ENCODE data around the gene SEC63.
"Not testable (repeated sequence)": the region's sequence is repeated elsewhere in the genome, so short reads cannot be mapped to it uniquely, and the experiment has no call there.

Gene SEC63

GRCh38 chr6:107972413-107973096 is 14.5 kb upstream of the SEC63 start:
- DNase-seq: no peak

- DNase-seq: no peak
These were observed 13.2 kb upstream of the SEC63 start for GRCh38 chr6:107971181-107971580.

DNA sequence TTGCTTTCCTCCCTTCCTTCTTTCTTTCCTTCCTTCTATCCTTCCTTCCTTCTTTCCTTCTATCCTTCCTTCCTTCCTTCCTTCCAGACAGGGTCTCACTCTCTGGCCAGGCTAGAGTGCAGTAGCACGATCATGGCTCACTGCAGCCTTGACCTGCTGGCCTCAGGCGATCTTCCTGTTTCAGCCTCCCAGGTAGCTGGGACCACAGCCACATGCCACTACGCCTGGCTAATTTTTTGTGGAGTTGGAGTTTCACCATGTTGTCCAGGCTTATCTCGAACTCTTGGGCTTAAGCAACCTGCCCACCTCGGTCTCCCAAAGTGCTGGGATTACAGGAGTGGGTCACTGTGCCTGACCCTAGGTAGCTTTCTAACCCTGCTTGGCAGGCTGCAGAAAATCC is 12.2 kb upstream of the SEC63 start:
- no peak for DNase-seq

DNA sequence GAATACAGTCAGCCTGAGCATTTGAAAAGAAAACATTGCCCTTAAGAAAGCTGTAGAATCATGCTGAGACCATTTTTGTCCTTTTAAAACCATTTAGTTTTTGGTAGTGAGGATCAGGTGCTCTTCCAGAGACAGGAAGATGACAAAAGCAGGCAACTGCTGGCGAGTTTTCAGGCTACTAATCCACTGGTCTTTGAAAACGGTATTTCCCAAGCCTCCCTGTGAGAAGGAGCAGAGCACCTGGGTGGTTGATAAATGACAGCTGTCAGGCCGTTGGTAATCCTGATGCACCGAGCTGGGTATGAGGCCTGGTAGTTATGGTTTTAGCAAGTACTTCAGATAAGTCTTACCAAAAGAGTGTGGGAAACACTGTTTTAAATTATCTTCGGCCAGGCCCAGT is 10.1 kb upstream of the SEC63 start:
- no peak for DNase-seq

DNA sequence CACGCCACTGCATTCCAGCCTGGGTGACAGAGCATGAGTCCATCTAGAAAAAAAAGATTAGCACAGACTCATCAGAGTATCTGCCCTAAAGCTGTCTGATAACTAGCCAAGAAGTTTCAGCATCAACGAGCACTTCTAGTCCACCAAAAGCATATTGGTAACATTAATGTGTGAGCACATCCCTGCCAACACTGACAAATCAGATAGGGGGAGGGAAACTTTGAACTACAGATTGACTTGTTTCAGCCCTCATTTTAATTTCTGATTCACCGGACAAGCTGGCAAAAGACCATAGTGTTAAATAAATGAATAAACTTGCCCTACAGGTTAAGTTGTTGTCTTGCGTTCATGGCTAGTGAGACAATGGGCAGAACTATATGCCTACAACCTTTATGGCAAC is 7.7 kb upstream of the SEC63 start:
- no peak for DNase-seq

- no peak for DNase-seq
These were observed 4.7 kb upstream of the SEC63 start for GRCh38 chr6:107962723-107963122.

DNA sequence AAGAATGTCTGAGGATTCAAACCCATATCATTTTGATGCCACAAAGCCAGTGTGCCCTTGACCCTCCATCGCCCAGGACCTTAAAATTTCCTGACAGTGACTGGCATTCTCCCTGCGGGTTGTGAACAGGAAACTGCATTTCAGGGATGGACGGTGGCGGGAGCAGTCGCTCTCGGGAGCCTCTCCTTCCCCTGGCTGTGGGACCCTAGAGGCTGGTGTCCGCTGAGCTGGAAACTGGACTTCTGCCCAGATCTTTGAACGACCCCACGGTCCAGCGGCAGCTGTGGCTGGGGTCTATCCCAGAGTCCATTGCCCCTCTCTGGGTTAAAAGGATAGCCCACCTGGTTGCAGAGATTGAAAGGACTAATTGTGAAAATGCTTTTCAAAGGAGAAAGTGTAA is 1.4 kb upstream of the SEC63 start:
- no peak for DNase-seq

- DNase-seq: not testable (repeated sequence)
These were observed 818 bp upstream of the SEC63 start for GRCh38 chr6:107958689-107959362.

DNA sequence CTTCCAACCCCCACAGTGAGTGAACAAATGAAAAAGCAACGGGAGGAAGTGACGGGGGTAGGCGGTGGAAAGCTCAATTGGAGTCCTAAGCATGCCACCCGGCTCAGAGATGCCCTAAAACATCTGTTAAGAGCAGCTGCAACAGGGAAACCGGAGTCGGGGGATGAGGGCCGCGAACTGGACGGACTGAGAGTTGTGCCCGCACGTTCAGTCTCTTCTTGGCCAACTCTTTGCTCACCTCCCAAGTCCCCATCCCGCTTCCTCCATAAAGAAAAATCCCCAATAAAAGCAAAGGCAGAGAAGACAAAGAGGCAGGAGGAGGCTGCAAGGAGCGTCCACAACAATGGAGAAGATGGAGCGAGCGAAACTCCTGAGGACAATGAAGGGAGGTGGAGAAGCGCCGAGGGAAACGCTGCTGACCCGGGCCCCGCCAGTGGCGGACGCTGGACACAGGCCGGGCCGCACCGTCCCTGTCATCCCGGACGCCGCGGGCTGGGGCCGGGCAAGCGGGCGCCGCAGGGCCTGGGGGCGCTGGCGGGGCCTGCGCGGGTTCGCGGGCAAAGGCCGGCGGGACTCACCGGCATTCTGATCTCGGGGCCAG is 600 bp downstream of the SEC63 start:
- DNase-seq: no peak

GRCh38 chr6:107956586-107957307 is 1.3 kb downstream of the SEC63 start:
- no peak for DNase-seq

- DNase-seq: no peak
These were observed 1.8 kb downstream of the SEC63 start for GRCh38 chr6:107956181-107956580.

DNA sequence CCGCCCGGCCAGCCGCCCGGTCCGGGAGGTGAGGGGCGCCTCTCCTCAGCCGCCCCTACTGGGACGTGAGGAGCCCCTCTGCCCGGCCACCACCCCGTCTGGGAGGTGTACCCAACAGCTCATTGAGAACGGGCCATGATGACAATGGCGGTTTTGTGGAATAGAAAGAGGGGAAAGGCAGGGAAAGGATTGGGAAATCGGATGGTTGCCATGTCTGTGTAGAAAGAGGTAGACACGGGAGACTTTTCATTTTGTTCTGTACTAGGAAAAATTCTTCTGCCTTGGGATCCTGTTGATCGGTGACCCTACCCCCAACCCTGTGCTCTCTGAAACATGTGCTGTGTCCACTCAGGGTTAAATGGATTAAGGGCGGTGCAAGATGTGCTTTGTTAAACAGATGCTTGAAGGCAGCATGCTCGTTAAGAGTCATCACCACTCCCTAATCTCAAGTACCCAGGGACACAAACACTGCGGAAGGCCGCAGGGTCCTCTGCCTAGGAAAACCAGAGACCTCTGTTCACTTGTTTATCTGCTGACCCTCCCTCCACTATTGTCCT is 4.1 kb downstream of the SEC63 start:
- not testable (repeated sequence) for DNase-seq

- no peak for DNase-seq
These were observed 14.2 kb downstream of the SEC63 start for GRCh38 chr6:107943626-107944439.

DNA sequence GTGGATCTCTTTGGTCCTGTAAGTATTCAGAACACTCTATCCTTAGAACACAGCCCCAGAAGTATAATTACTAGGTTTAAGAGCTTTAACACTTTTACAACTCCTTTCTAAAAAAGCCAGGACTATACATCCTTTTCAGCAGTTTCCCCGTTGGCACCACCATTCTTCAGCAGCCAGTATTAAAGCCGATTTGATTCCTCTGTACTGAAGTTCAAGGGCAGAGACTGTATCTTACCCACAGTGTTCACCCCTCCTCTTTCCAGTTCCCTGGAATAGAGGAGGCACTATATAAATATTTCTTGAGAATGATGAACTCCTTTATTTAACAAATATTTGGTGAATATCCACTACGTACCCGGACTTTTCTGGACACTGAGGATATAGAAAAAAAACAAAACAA is 15.9 kb downstream of the SEC63 start:
- DNase-seq: no peak

- no peak for DNase-seq
These were observed 16.4 kb downstream of the SEC63 start for GRCh38 chr6:107941627-107942026.

DNA sequence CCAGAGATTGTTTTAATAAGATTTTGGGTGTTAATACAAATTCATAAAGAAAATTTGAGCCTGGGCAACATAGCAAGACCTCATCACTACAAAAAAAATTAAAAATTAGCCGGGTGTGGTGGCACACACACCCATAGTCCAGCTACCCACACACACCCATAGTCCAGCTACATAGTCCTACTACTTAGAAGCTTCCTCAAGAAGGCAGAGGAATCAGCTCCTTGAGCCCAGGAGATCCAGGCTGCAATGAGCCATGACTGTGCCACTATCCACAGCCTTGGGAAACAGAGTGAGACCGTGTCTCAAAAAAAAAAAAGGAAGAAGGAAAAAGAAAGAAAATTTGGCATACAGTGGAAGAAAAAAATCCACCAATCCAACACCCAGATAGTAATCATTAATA is 16.8 kb downstream of the SEC63 start:
- no peak for DNase-seq

DNA sequence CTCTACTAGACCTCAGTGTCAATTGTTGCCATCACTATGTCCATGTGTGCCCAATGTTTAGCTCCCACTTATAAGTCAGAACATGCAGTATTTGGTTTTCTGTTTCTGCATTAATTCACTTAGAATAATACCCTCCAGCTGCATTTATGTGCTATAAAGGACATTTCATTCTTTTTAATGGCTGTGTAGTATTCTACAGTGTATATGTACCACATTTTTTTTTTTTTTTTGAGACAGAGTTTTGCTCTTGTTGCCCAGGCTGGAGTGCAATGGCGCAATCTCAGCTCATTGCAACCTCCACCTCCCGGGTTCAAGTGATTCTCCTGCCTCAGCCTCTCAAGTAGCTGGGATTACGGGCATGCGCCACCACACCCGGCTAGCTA is 21.1 kb downstream of the SEC63 start:
- not testable (repeated sequence) for DNase-seq

DNA sequence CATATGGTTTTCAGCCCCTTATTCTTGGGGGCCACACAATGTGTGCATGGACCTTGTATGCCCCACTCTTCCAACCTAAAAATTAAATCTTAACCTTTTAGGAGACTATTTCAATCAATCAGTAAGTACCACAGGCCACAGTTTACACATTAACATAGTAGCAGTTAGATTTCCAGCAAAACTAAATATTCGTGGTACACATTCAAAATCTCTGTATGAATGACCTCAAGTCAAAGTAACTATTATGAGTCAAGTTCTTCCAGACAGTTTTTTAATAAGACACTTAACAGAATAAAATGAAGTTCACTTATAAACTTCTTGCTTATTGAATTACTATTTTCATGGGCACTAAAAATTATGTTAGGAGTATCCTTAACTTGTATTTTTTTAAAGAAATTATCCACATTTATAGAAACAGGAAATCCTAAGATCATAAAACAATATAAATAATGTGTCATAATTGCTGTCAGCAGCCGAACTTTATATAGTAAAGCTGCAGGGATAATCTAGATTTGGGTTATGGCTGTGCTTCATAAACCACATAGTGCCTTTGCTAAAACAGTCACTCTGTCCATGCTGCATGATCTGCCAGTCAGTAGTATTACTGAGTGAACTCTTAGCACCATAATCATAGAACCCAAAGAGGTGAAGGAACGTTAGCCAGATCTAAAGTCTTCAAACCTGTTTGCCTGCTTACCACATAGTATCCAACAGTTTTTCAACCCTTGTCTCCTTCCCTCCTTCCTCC is 21.7 kb downstream of the SEC63 start:
- no peak for DNase-seq

DNA sequence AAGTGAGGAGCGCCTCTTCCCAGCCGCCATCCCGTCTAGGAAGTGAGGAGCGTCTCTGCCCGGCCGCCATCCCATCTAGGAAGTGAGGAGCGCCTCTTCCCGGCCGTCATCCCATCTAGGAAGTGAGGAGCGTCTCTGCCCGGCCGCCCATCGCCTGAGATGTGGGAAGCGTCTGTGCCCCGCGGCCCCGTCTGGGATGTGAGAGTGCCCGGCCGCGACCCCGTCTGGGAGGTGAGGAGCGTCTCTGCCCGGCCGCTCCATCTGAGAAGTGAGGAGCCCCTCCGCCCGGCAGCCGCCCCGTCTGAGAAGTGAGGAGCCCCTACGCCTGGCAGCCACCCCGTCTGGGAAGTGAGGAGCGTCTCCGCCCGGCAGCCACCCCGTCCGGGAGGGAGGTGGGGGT is 23.8 kb downstream of the SEC63 start:
- DNase-seq: not testable (repeated sequence)

- DNase-seq: no peak
These were observed 25.4 kb downstream of the SEC63 start for GRCh38 chr6:107932580-107932979.

DNA sequence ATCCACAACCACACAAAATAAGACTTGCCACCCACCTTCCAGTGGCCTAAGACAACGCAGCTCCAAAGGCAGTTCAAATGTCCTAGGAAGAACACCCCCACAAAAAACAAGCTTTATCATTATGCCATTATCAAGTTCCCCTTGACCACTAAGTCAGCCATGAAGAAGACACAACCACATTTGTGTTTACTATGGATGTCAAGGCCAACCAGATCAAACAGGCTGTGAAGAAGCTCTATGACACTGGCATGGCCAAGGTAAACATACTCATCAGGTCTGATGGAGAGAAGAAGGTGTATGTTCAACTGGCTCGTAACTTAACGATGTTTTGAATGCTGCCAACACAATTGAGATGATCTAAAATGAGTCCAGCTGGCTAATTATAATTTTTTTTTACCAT is 26.1 kb downstream of the SEC63 start:
- DNase-seq: no peak

DNA sequence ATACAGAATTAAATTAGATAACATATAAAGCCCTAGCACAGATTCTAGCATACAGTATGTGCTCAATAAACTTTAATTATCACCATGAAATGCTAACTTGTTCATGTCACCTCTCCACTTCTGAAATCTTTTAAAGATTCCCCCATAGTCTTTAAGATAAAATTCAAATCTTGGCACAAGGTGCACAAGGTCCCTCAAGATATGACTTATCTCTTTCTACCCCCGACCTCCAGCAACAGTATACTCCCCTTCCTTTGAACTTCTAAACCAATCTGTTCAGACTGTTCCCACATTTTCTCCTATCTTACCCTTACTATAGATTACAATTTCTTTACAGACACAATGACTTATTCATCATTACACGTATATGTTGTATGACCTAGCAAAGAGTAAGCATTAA is 29.0 kb downstream of the SEC63 start:
- no peak for DNase-seq
